ENCODE measurements around the gene KRTAP10-6.

GRCh38 chr21:44592446-44593311 is at the start of gene KRTAP10-6:
- TF ChIP-seq POLR2A (IDR thresholded peaks at IDR 0.05; ENCODE audit: low read length) (no peak), GATA1 (IDR thresholded peaks at IDR 0.05; ENCODE audit: low read depth, low read length) (no peak)

Data from erythroblast (primary cell).